H1 (cell line): ENCODE data around the gene CPPED1. TPM values are rescaled to one million over a fixed set of nuclear protein-coding genes. Genes with fewer than 3 reads are reported as not detected.

Experiments used
- CTCF ChIA-PET: fragments of 300-600 bp; sonication (Branson Sonifier 250); formaldehyde crosslinking; loops from one replicate; lab custom pipeline; 2021; ENCODE audit not compliant: partially characterized antibody; lab: Charles Lee
- POLR2A ChIA-PET: fragments of 300-600 bp; sonication (Branson Sonifier 250); formaldehyde crosslinking; loops from one replicate; lab custom pipeline; 2021; ENCODE audit warnings: inconsistent platforms; ENCODE audit not compliant: partially characterized antibody; lab: Charles Lee
- DNase-seq, 2 experiments: peaks; one replicate each; pipeline versions ENCODE4 v3.0.0 to v3.0.0-alpha.2; 2010 to 2022; ENCODE audit warnings: low spot score in 2 of 2, low read depth in 1 of 2, mixed read lengths in 1 of 2
- FAIRE-seq: peaks from 2 replicates; lab custom pipeline; 2011; peaks lifted over from hg19 to GRCh38; lab: Jason Lieb, UNC
- H2AFZ ChIP-seq: 2 replicates; pipeline ENCODE4 v1.8.1; 2012; ENCODE audit warnings: low read length, inconsistent platforms
- H2AK5ac ChIP-seq: 2 replicates; pipeline ENCODE4 v1.6.1; 2013; ENCODE audit warnings: low read depth, low read length
- H2BK120ac ChIP-seq: replicated peaks from 2 replicates; pipeline ENCODE3; 2013; ENCODE audit warnings: low read depth, low read length, inconsistent platforms
- H2BK12ac ChIP-seq: 2 replicates; pipeline ENCODE4 v1.6.1; 2013; ENCODE audit warnings: low read depth, low read length
- H2BK15ac ChIP-seq: 2 replicates; pipeline ENCODE4 v1.6.1; 2013; ENCODE audit warnings: low read length
- H2BK20ac ChIP-seq: 2 replicates; pipeline ENCODE4 v1.6.1; 2013; ENCODE audit warnings: low read length
- H2BK5ac ChIP-seq: 2 replicates; pipeline ENCODE4 v1.6.1; 2013; ENCODE audit warnings: low read depth, low read length
- H3K14ac ChIP-seq: 2 replicates; pipeline ENCODE4 v1.6.1; 2013; ENCODE audit warnings: inconsistent platforms; ENCODE audit not compliant: insufficient read length
- H3K18ac ChIP-seq: 2 replicates; pipeline ENCODE4 v1.6.1; 2013; ENCODE audit warnings: low read length; ENCODE audit errors: extremely low read depth
- H3K23ac ChIP-seq: 2 replicates; pipeline ENCODE4 v1.6.1; 2013; ENCODE audit warnings: inconsistent platforms; ENCODE audit not compliant: insufficient read length
- H3K23me2 ChIP-seq: 2 replicates; pipeline ENCODE4 v1.6.1; 2013; ENCODE audit warnings: low read depth, low read length
- H3K27ac ChIP-seq: 2 replicates; pipeline ENCODE4 v1.6.1; 2011; ENCODE audit warnings: low read depth, low read length, inconsistent platforms
- H3K27me3 ChIP-seq, 4 experiments: replicated peaks in 1 of 4; 1 replicate in 1 of 4; 2 replicates in 3 of 4; pipeline versions ENCODE4 v1.6.1 to v1.8.1; 2011 to 2013; ENCODE audit warnings: low read length in 3 of 4, mild to moderate bottlenecking in 3 of 4, inconsistent platforms in 2 of 4, mixed read lengths in 2 of 4, moderate library complexity in 1 of 4; ENCODE audit not compliant: control insufficient read depth in 3 of 4, insufficient read depth in 3 of 4; ENCODE audit errors: extremely low read depth in 1 of 4
- H3K36me3 ChIP-seq, 4 experiments: 2 replicates each; pipeline versions ENCODE4 v1.6.1 to v1.8.1; 2011 to 2013; ENCODE audit warnings: mild to moderate bottlenecking in 4 of 4, low read length in 3 of 4, moderate library complexity in 2 of 4, control low read depth in 1 of 4, inconsistent platforms in 1 of 4; ENCODE audit not compliant: insufficient read depth in 4 of 4, control insufficient read depth in 2 of 4
- H3K4ac ChIP-seq: replicated peaks from 2 replicates; pipeline ENCODE3; 2013; ENCODE audit warnings: low read length, low read depth, mixed read lengths, inconsistent platforms; ENCODE audit not compliant: insufficient read length
- H3K4me1 ChIP-seq, 4 experiments: replicated peaks in 1 of 4; 1 replicate in 1 of 4; 2 replicates in 3 of 4; pipeline versions ENCODE4 v1.6.1 to v1.8.1; 2011 to 2013; ENCODE audit warnings: low read length in 3 of 4, inconsistent platforms in 2 of 4, mixed read lengths in 1 of 4; ENCODE audit not compliant: insufficient read depth in 4 of 4, control insufficient read depth in 3 of 4
- H3K4me2 ChIP-seq, 2 experiments: 2 replicates each; pipeline versions ENCODE4 v1.6.1 to v1.8.1; 2011 to 2013; ENCODE audit warnings: low read depth in 2 of 2, low read length in 2 of 2, control low read depth in 1 of 2, inconsistent platforms in 1 of 2, mild to moderate bottlenecking in 1 of 2; ENCODE audit not compliant: insufficient read depth in 1 of 2
- H3K4me3 ChIP-seq, 4 experiments: fragments of 200-600, 300-600 bp in 1 of 4; sonication (generic), shearing (Covaris generic), sonication (Bioruptor Twin) in 1 of 4; 2 replicates each; pipeline versions ENCODE4 v1.5.1 to v1.8.1; 2011 to 2016; ENCODE audit warnings: low read length in 4 of 4, low read depth in 3 of 4, control low read depth in 2 of 4, inconsistent platforms in 2 of 4, mild to moderate bottlenecking in 2 of 4, mixed read lengths in 1 of 4, moderate library complexity in 1 of 4; ENCODE audit not compliant: insufficient read depth in 2 of 4; ENCODE audit errors: extremely low read depth in 1 of 4
- H3K56ac ChIP-seq: replicated peaks from 2 replicates; pipeline ENCODE3; 2013; ENCODE audit warnings: low read depth, mild to moderate bottlenecking, mixed read lengths, low read length, inconsistent platforms; ENCODE audit not compliant: insufficient read length
- H3K79me1 ChIP-seq: 2 replicates; pipeline ENCODE4 v1.6.1; 2013; ENCODE audit warnings: low read depth, low read length, control low read depth
- H3K79me2 ChIP-seq, 2 experiments: 2 replicates each; pipeline versions ENCODE4 v1.6.1 to v1.8.1; 2012 to 2013; ENCODE audit warnings: low read length in 2 of 2, mild to moderate bottlenecking in 2 of 2, inconsistent platforms in 1 of 2; ENCODE audit not compliant: insufficient read depth in 2 of 2, control insufficient read depth in 1 of 2
- H3K9ac ChIP-seq, 4 experiments: replicated peaks in 1 of 4; 1 replicate in 1 of 4; 2 replicates in 3 of 4; pipeline versions ENCODE4 v1.6.1 to v1.8.1; 2011 to 2013; ENCODE audit warnings: low read depth in 3 of 4, low read length in 3 of 4, control low read depth in 2 of 4, mild to moderate bottlenecking in 2 of 4, moderate library complexity in 2 of 4, inconsistent platforms in 1 of 4; ENCODE audit errors: extremely low read depth in 1 of 4
- H3K9me3 ChIP-seq, 2 experiments: 2 replicates each; pipeline versions ENCODE4 v1.6.1 to v1.8.1; 2012 to 2013; ENCODE audit warnings: mild to moderate bottlenecking in 2 of 2, moderate library complexity in 2 of 2, control low read depth in 1 of 2, inconsistent platforms in 1 of 2, low read depth in 1 of 2, low read length in 1 of 2, mixed read lengths in 1 of 2; ENCODE audit not compliant: insufficient read depth in 2 of 2
- H4K20me1 ChIP-seq, 2 experiments: replicated peaks in 1 of 2; 2 replicates each; pipeline versions ENCODE3 to v1.8.1; 2011 to 2013; ENCODE audit warnings: inconsistent platforms in 2 of 2, low read length in 2 of 2, mild to moderate bottlenecking in 1 of 2; ENCODE audit not compliant: insufficient read depth in 2 of 2, control insufficient read depth in 1 of 2
- H4K5ac ChIP-seq: 2 replicates; pipeline ENCODE4 v1.6.1; 2013; ENCODE audit warnings: low read length, low read depth, mixed read lengths, inconsistent platforms; ENCODE audit not compliant: insufficient read length
- H4K8ac ChIP-seq: 2 replicates; pipeline ENCODE4 v1.8.0; 2013; ENCODE audit warnings: mild to moderate bottlenecking, moderate library complexity, low read length, inconsistent platforms; ENCODE audit not compliant: insufficient read depth; ENCODE audit errors: extremely low read depth
- H4K91ac ChIP-seq: replicated peaks from 2 replicates; pipeline ENCODE3; 2013; ENCODE audit warnings: low read length, mixed read lengths, inconsistent platforms; ENCODE audit not compliant: insufficient read length
- CHD1 ChIP-seq: IDR thresholded peaks from 2 replicates; pipeline ENCODE4 v1.6.1; 2012; ENCODE audit warnings: low read depth, low read length, improper control_type of control experiment
- KDM5A ChIP-seq: fragments of 200-600 bp; IDR thresholded peaks from 2 replicates; pipeline ENCODE4 v1.7.1; 2012; ENCODE audit warnings: mild to moderate bottlenecking, low read length, inconsistent platforms, mixed read lengths
- MAFK ChIP-seq: IDR thresholded peaks from 2 replicates; pipeline ENCODE4 v1.6.1; 2012; ENCODE audit warnings: low read depth, mild to moderate bottlenecking, improper control_type of control experiment, low read length
- POLR2A ChIP-seq, 2 experiments: IDR thresholded peaks; 1 replicate in 1 of 2; 2 replicates in 1 of 2; pipeline ENCODE4 v1.6.1; 2011; ENCODE audit warnings: low read depth in 2 of 2, low read length in 2 of 2, mild to moderate bottlenecking in 2 of 2; ENCODE audit errors: control extremely low read depth in 1 of 2
- RAD21 ChIP-seq, 2 experiments: IDR thresholded peaks in 1 of 2; conservative IDR thresholded peaks in 1 of 2; 2 replicates each; pipeline ENCODE4 v1.6.1; 2011; ENCODE audit warnings: low read depth in 2 of 2, low read length in 2 of 2, improper control_type of control experiment in 1 of 2, inconsistent platforms in 1 of 2, mild to moderate bottlenecking in 1 of 2, moderate library complexity in 1 of 2
- RBBP5 ChIP-seq: IDR thresholded peaks from 2 replicates; pipeline ENCODE4 v1.7.1; 2012; ENCODE audit warnings: low read depth, mild to moderate bottlenecking, inconsistent platforms, low read length, moderate library complexity, borderline replicate concordance
- SIX5 ChIP-seq: IDR thresholded peaks from 2 replicates; pipeline ENCODE4 v1.6.1; 2011; ENCODE audit warnings: mild to moderate bottlenecking, low read depth, low read length
- TAF7 ChIP-seq: optimal IDR thresholded peaks from 2 replicates; pipeline ENCODE3; 2011; ENCODE audit warnings: low read depth, mild to moderate bottlenecking, inconsistent platforms, low read length, moderate library complexity, borderline replicate concordance
- TCF12 ChIP-seq: IDR thresholded peaks from 2 replicates; pipeline ENCODE4 v1.6.1; 2011; ENCODE audit warnings: low read depth, mild to moderate bottlenecking, low read length
- TEAD4 ChIP-seq: IDR thresholded peaks from 2 replicates; pipeline ENCODE4 v1.6.1; 2012; ENCODE audit warnings: low read depth, low read length, inconsistent platforms, mixed read lengths
- WGBS, 2 experiments: shearing (Covaris generic) in 1 of 2; methylation state at CpG; one replicate each; pipeline versions ENCODE4 v1.1.6 to v1.1.7; 2013 to 2015; ENCODE audit warnings: low lambda C conversion rate in 2 of 2, mixed read lengths in 2 of 2, inconsistent platforms in 1 of 2, low coverage in 1 of 2, missing lambda C conversion rate in 1 of 2; ENCODE audit not compliant: insufficient replicate concordance in 2 of 2, insufficient coverage in 1 of 2, insufficient read length in 1 of 2; ENCODE audit errors: extremely low coverage in 1 of 2, missing lambda C conversion rate in 1 of 2; 5-methylcytosine and 5-hydroxymethylcytosine counted together
- polyA plus RNA-seq, 7 experiments: library from polyadenylated mRNA; depleted of rRNA in 3 of 7; stranded (reverse) in 5 of 7; unstranded in 2 of 7; fragments of >200 nt in 5 of 7; fragments of 200-250 nt in 2 of 7; gene quantifications; 1 replicate in 5 of 7; 2 replicates in 1 of 7; 4 replicates in 1 of 7; pipeline versions ENCODE4 v1.2.1 to v1.2.3, GENCODE V29; 2011 to 2013; ENCODE audit warnings: missing spikeins in 2 of 7, mixed read lengths in 2 of 7
- total RNA-seq: library from RNA; stranded (reverse); fragmentation: NEBNext Ultra II Directional; extraction: Animal tissue kit (Norgen Biotek cat#: 25700); gene quantifications from 2 replicates; pipeline ENCODE4 v1.2.1, GENCODE V29; 2021

Gene CPPED1
- total and polyA plus RNA-seq, 2 of the 8 experiments (the other 6 are each of a cell fraction or from before 2014, with no cell fraction given) = 3.5 to 11.2 TPM

GRCh38 chr16:12749076-12749475 lies 54.6 kb downstream of the CPPED1 start:
- ChIA-PET CTCF (no interaction called here), POLR2A (no interaction called here)
- H3K23me2 ChIP-seq = no peaks in the 10 kb centered on the region
- no peak overlapping the region for H3K18ac ChIP-seq
- H3K9ac ChIP-seq = no peak overlapping the region
- H3K56ac ChIP-seq = no peak overlapping the region
- no peaks in the 10 kb centered on the region for H4K20me1 ChIP-seq
- H3K27ac ChIP-seq = no peak overlapping the region
- no peaks in the 10 kb centered on the region for H3K4me1 ChIP-seq
- no peak for FAIRE-seq
- no peaks in the 10 kb centered on the region for H3K79me1 ChIP-seq
- no peak overlapping the region for H4K8ac ChIP-seq
- no peak overlapping the region for H4K91ac ChIP-seq
- H4K5ac ChIP-seq = no peak overlapping the region
- no peaks in the 10 kb centered on the region for H3K36me3 ChIP-seq
- no peak overlapping the region for H2BK15ac ChIP-seq
- no peak overlapping the region for H2AFZ ChIP-seq
- no peak overlapping the region for H2AK5ac ChIP-seq
- H3K23ac ChIP-seq = no peak overlapping the region
- H3K4me3 ChIP-seq = no peak overlapping the region
- H3K27me3 ChIP-seq = no peaks in the 10 kb centered on the region
- no peak overlapping the region for H2BK20ac ChIP-seq
- H3K79me2 ChIP-seq = no peaks in the 10 kb centered on the region
- no peak for DNase-seq
- no peak overlapping the region for H2BK120ac ChIP-seq
- TF ChIP-seq TEAD4 (no peak), SIX5 (no peak), TAF7 (no peak), TCF12 (no peak), RAD21 (IDR thresholded peaks at IDR 0.05 in 1 of 2, conservative IDR thresholded peaks at IDR 0.05 in 1 of 2; ENCODE audit: low read depth in 2 of 2, low read length in 2 of 2) (no peak), RBBP5 (no peak), POLR2A (IDR thresholded peaks at IDR 0.05; ENCODE audit: control extremely low read depth in 1 of 2, low read depth in 2 of 2, low read length in 2 of 2) (no peak), KDM5A (no peak), MAFK (no peak), CHD1 (no peak)
- H2BK5ac ChIP-seq = no peak overlapping the region
- no peak overlapping the region for H3K4me2 ChIP-seq
- H2BK12ac ChIP-seq = no peak overlapping the region
- H3K14ac ChIP-seq = no peak overlapping the region
- no peak overlapping the region for H3K4ac ChIP-seq
- H3K9me3 ChIP-seq = 0 out of 4 replicates have a peak, but pooled peaks cover 0 to 3% of the 10 kb centered on the region in 2 experiments
- WGBS, 2 experiments = 95% methylated on average over 2 of the region's 2 CpGs; no CpG with 5 or more reads in 1 of the 2 experiments
